ENCODE results near the gene STK11IP.

GRCh38 chr2:219597552-219598307, at the start of gene STK11IP:
- TF ChIP-seq CTCF (IDR thresholded peaks at IDR 0.05 in 2 of 3, conservative IDR thresholded peaks at IDR 0.05 in 1 of 3; ENCODE audit: borderline replicate concordance in 1 of 3, insufficient read depth in 1 of 3, low read depth in 2 of 3, low read length in 2 of 3): no peak
- TF ChIP-seq SIN3A (IDR thresholded peaks at IDR 0.05; ENCODE audit: low read depth): peak; percentile 72; the same call in 1 of the 2 replicates
- no peak for TF ChIP-seq EZH2 (IDR thresholded peaks at IDR 0.05)
- no peak for TF ChIP-seq REST (IDR thresholded peaks at IDR 0.05; ENCODE audit: low read depth)
- TF ChIP-seq, protein P1, sequence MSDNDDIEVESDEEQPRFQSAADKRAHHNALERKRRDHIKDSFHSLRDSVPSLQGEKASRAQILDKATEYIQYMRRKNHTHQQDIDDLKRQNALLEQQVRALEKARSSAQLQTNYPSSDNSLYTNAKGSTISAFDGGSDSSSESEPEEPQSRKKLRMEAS (IDR thresholded peaks at IDR 0.05): peak; percentile 87
- peak; percentile 97 for TF ChIP-seq POLR2AphosphoS5 (IDR thresholded peaks at IDR 0.05; ENCODE audit: low read depth, low read length)
- TF ChIP-seq EZH2phosphoT487 (IDR thresholded peaks at IDR 0.05; ENCODE audit: borderline replicate concordance): no peak
- no peak for TF ChIP-seq ZNF274 (IDR thresholded peaks at IDR 0.05; ENCODE audit: low read depth, low read length)
- TF ChIP-seq SP1 (IDR thresholded peaks at IDR 0.05; ENCODE audit: low read depth): peak; percentile 78; the same call in 1 of the 2 replicates
- no peak for TF ChIP-seq RAD21 (IDR thresholded peaks at IDR 0.05; ENCODE audit: low read depth)

Data from HCT116 (cell line).